H9 (cell line): ENCODE measurements around the gene DIMT1. TPM values are rescaled to one million over a fixed set of nuclear protein-coding genes. Genes with fewer than 3 reads are reported as not detected.

ENCODE experiments used
- DNase-seq: peaks from one replicate; pipeline ENCODE4 v3.0.0-alpha.2; 2017
- H2AFZ ChIP-seq: one replicate; pipeline ENCODE4 v1.6.1; 2013; ENCODE audit warnings: mild to moderate bottlenecking, low read length, control low read depth, moderate library complexity
- H2AK5ac ChIP-seq: 2 replicates; pipeline ENCODE4 v1.6.1; 2013; ENCODE audit warnings: low read length, control low read depth, mixed read lengths; ENCODE audit not compliant: insufficient read length
- H2BK120ac ChIP-seq: one replicate; pipeline ENCODE4 v1.6.1; 2013; ENCODE audit warnings: low read depth, mild to moderate bottlenecking, low read length, control low read depth, inconsistent platforms; ENCODE audit not compliant: poor library complexity, severe bottlenecking
- H2BK12ac ChIP-seq: 2 replicates; pipeline ENCODE4 v1.6.1; 2013; ENCODE audit warnings: low read length, control low read depth, mixed read lengths, low read depth; ENCODE audit not compliant: insufficient read length
- H2BK15ac ChIP-seq: 2 replicates; pipeline ENCODE4 v1.6.1; 2013; ENCODE audit warnings: low read depth, low read length, control low read depth
- H2BK20ac ChIP-seq: one replicate; pipeline ENCODE4 v1.6.1; 2013; ENCODE audit warnings: low read depth, mild to moderate bottlenecking, low read length, control low read depth, inconsistent platforms; ENCODE audit not compliant: poor library complexity, severe bottlenecking
- H2BK5ac ChIP-seq: 2 replicates; pipeline ENCODE4 v1.6.1; 2013; ENCODE audit warnings: low read length, control low read depth, mixed read lengths; ENCODE audit not compliant: insufficient read length
- H3K14ac ChIP-seq: 2 replicates; pipeline ENCODE4 v1.6.1; 2013; ENCODE audit warnings: low read length, control low read depth; ENCODE audit not compliant: insufficient read depth
- H3K18ac ChIP-seq: 2 replicates; pipeline ENCODE4 v1.6.1; 2013; ENCODE audit warnings: low read depth, mild to moderate bottlenecking, mixed read lengths, low read length, control low read depth; ENCODE audit not compliant: insufficient read length
- H3K23ac ChIP-seq: 2 replicates; pipeline ENCODE4 v1.6.1; 2013; ENCODE audit warnings: low read length, control low read depth, mixed read lengths, low read depth; ENCODE audit not compliant: insufficient read length
- H3K23me2 ChIP-seq: 2 replicates; pipeline ENCODE4 v1.6.1; 2013; ENCODE audit warnings: low read depth, mild to moderate bottlenecking, mixed read lengths, low read length, control low read depth; ENCODE audit not compliant: insufficient read length, poor library complexity, severe bottlenecking
- H3K27ac ChIP-seq: 2 replicates; pipeline ENCODE4 v1.5.1; 2013; ENCODE audit warnings: low read length, control low read depth, mixed read lengths, low read depth; ENCODE audit not compliant: insufficient read length
- H3K27me3 ChIP-seq: 2 replicates; pipeline ENCODE4 v1.6.1; 2013; ENCODE audit warnings: low read length, control low read depth, inconsistent platforms; ENCODE audit not compliant: insufficient read depth
- H3K4ac ChIP-seq: 2 replicates; pipeline ENCODE4 v1.6.1; 2013; ENCODE audit warnings: low read depth, mild to moderate bottlenecking, control low read depth, inconsistent platforms, low read length, moderate library complexity
- H3K4me1 ChIP-seq: 2 replicates; pipeline ENCODE4 v1.6.1; 2013; ENCODE audit warnings: low read length, control low read depth, inconsistent platforms; ENCODE audit not compliant: insufficient read depth
- H3K4me2 ChIP-seq: 2 replicates; pipeline ENCODE4 v1.6.1; 2013; ENCODE audit warnings: low read length, control low read depth, mixed read lengths; ENCODE audit not compliant: insufficient read length, insufficient read depth
- H3K56ac ChIP-seq: 2 replicates; pipeline ENCODE4 v1.6.1; 2013; ENCODE audit warnings: low read depth, mild to moderate bottlenecking, mixed read lengths, low read length, control low read depth; ENCODE audit not compliant: insufficient read length
- H3K79me1 ChIP-seq: 2 replicates; pipeline ENCODE4 v1.6.1; 2013; ENCODE audit warnings: low read depth, mild to moderate bottlenecking, moderate library complexity, low read length, control low read depth, inconsistent platforms; ENCODE audit not compliant: insufficient read depth, poor library complexity, severe bottlenecking
- H3K79me2 ChIP-seq: 2 replicates; pipeline ENCODE4 v1.6.1; 2013; ENCODE audit warnings: low read length, control low read depth, inconsistent platforms; ENCODE audit not compliant: insufficient read depth
- H3K9ac ChIP-seq: 2 replicates; pipeline ENCODE4 v1.6.1; 2013; ENCODE audit warnings: low read length, control low read depth, mixed read lengths; ENCODE audit not compliant: insufficient read length; ENCODE audit errors: extremely low read depth
- H3K9me3 ChIP-seq: one replicate; pipeline ENCODE4 v1.6.1; 2013; ENCODE audit warnings: low read depth, low read length, inconsistent platforms; ENCODE audit not compliant: control insufficient read depth
- H3T11ph ChIP-seq: one replicate; pipeline ENCODE4 v1.6.1; 2013; ENCODE audit warnings: mild to moderate bottlenecking, low read length, control low read depth, inconsistent platforms
- H4K20me1 ChIP-seq: one replicate; pipeline ENCODE4 v1.6.1; 2013; ENCODE audit not compliant: control insufficient read depth, insufficient read length, insufficient read depth
- H4K5ac ChIP-seq: 2 replicates; pipeline ENCODE4 v1.6.1; 2013; ENCODE audit warnings: low read depth, mild to moderate bottlenecking, mixed read lengths, low read length, control low read depth; ENCODE audit not compliant: insufficient read length
- H4K8ac ChIP-seq: replicated peaks from 2 replicates; pipeline ENCODE4 v1.6.1; 2013; ENCODE audit warnings: low read length, control low read depth, mixed read lengths, low read depth; ENCODE audit not compliant: insufficient read length
- H4K91ac ChIP-seq: 2 replicates; pipeline ENCODE4 v1.6.1; 2013; ENCODE audit warnings: low read depth, mild to moderate bottlenecking, moderate library complexity, mixed read lengths, low read length, control low read depth; ENCODE audit not compliant: insufficient read length
- H3K27ac Mint-ChIP-seq, 3 experiments: 2 replicates in 2 of 3; 3 replicates in 1 of 3; pipeline ENCODE4 v1.8.0; 2020 to 2021; ENCODE audit warnings: mixed read lengths in 3 of 3, mild to moderate bottlenecking in 1 of 3, moderate library complexity in 1 of 3
- H3K27me3 Mint-ChIP-seq: 2 replicates; pipeline ENCODE4 v1.8.0; 2021; ENCODE audit warnings: low read depth, mild to moderate bottlenecking, moderate library complexity, mixed read lengths
- H3K36me3 Mint-ChIP-seq, 3 experiments: 2 replicates in 2 of 3; 3 replicates in 1 of 3; pipeline ENCODE4 v1.8.0; 2020 to 2021; ENCODE audit warnings: low read depth in 3 of 3, mixed read lengths in 3 of 3; ENCODE audit not compliant: insufficient read depth in 1 of 3
- H3K4me1 Mint-ChIP-seq, 2 experiments: 2 replicates each; pipeline ENCODE4 v1.8.0; 2020; ENCODE audit warnings: mixed read lengths in 2 of 2
- H3K4me3 Mint-ChIP-seq, 2 experiments: 2 replicates in 1 of 2; 3 replicates in 1 of 2; pipeline ENCODE4 v1.8.0; 2020 to 2021; ENCODE audit warnings: mild to moderate bottlenecking in 2 of 2, mixed read lengths in 2 of 2, moderate library complexity in 1 of 2
- H3K9me3 Mint-ChIP-seq, 2 experiments: 2 replicates in 1 of 2; 3 replicates in 1 of 2; pipeline ENCODE4 v1.8.0; 2020; ENCODE audit warnings: mild to moderate bottlenecking in 2 of 2, mixed read lengths in 2 of 2, moderate library complexity in 1 of 2
- CTCF ChIP-seq: fragments of 200-600 bp; sonication (generic); conservative IDR thresholded peaks from 3 replicates; pipeline ENCODE4 v1.8.0; 2021; ENCODE audit warnings: antibody characterized with exemption, mild to moderate bottlenecking
- WGBS: extraction: QIAGEN DNeasy Blood & Tissue Kit; methylation state at CpG from one replicate; pipeline ENCODE4 v1.1.7; 2013; ENCODE audit warnings: missing lambda C conversion rate, low lambda C conversion rate, mixed read lengths; ENCODE audit not compliant: insufficient read length; ENCODE audit errors: extremely low coverage; 5-methylcytosine and 5-hydroxymethylcytosine counted together
- total RNA-seq: library from RNA; stranded (reverse); gene quantifications from 2 replicates; pipeline ENCODE4 v1.2.1, GENCODE V29; 2021

DIMT1 gene
- total RNA-seq, 1 experiment from 2014 or later: 36.0 TPM

- Histone ChIP-seq H2AFZ (no peak overlapping the region), H2BK15ac (no peak overlapping the region), H2AK5ac (no peak overlapping the region), H3K23ac (no peak overlapping the region), H4K91ac (no peak overlapping the region), H3K14ac (no peak overlapping the region), H3K23me2 (no peaks in the 10 kb centered on the region), H3K4ac (no peak overlapping the region), H4K20me1 (no peaks in the 10 kb centered on the region), H4K5ac (no peak overlapping the region), H3K4me2 (no peak overlapping the region), H3K9me3 (no peaks in the 10 kb centered on the region), H3K9ac (no peak overlapping the region), H4K8ac (no peak overlapping the region), H3K4me1 (no peaks in the 10 kb centered on the region), H3K27me3 (no peaks in the 10 kb centered on the region), H3K56ac (no peak overlapping the region), H2BK120ac (no peak overlapping the region), H3K79me1 (no peaks in the 10 kb centered on the region), H2BK12ac (no peak overlapping the region), H3T11ph (no peak overlapping the region), H3K27ac (no peak overlapping the region), H2BK20ac (no peak overlapping the region), H2BK5ac (no peak overlapping the region), H3K18ac (no peak overlapping the region), H3K79me2 (no peaks in the 10 kb centered on the region)
- no peak overlapping the region for H3K4me3 Mint-ChIP-seq
- no peaks in the 10 kb centered on the region for H3K9me3 Mint-ChIP-seq
- H3K36me3 Mint-ChIP-seq: peaks cover 12 to 53% (median 51%) of the 10 kb centered on the region in 3 experiments; a peak in 6 of 7 replicates
- no peaks in the 10 kb centered on the region for H3K27me3 Mint-ChIP-seq
- no peak for TF ChIP-seq CTCF
- whole genome bisulfite sequencing: no CpG with 5 or more reads among the region's 3 CpGs
- H3K27ac Mint-ChIP-seq: no peak overlapping the region
- DNase-seq: no peak
- no peaks in the 10 kb centered on the region for H3K4me1 Mint-ChIP-seq
These were observed 31.1 kb downstream of the DIMT1 start for GRCh38 chr5:62372600-62372999.
